K562 (cell line): Measurements from ENCODE around the gene HELZ2. TPM values are rescaled to one million over a fixed set of nuclear protein-coding genes. Genes with fewer than 3 reads are reported as not detected.

Experiments
- CBX8 ChIP-seq: fragments of 200-600 bp; sonication (generic); IDR thresholded peaks from 2 replicates; pipeline ENCODE4 v1.6.1; 2012; ENCODE audit warnings: borderline replicate concordance, mixed run types, low read depth, mild to moderate bottlenecking, moderate library complexity, mixed read lengths, low read length, control low read depth, inconsistent platforms; ENCODE audit not compliant: poor library complexity, severe bottlenecking; ENCODE audit errors: extremely low read depth
- DDX20 ChIP-seq: fragments of 450-650 bp; IDR thresholded peaks from 2 replicates; pipeline ENCODE4 v1.6.1; 2016; ENCODE audit warnings: missing genetic modification characterization, low read depth, mild to moderate bottlenecking, missing compliant biosample characterization, moderate library complexity
- ERF ChIP-seq: fragments of 450-650 bp; formaldehyde crosslinking; IDR thresholded peaks from 2 replicates; pipeline ENCODE4 v1.4.0; 2020; ENCODE audit warnings: mild to moderate bottlenecking, mixed read lengths
- HMGN3 ChIP-seq: IDR thresholded peaks from 2 replicates; pipeline ENCODE4 v1.6.1; 2011; ENCODE audit warnings: borderline replicate concordance, low read depth, mild to moderate bottlenecking, mixed read lengths, low read length; ENCODE audit not compliant: insufficient read length; ENCODE audit errors: extremely low read depth
- HNRNPH1 ChIP-seq: fragments of 200-400 bp; formaldehyde crosslinking; optimal IDR thresholded peaks from 2 replicates; pipeline ENCODE3; 2017; ENCODE audit warnings: low read depth, mild to moderate bottlenecking, low read length, moderate library complexity
- KHSRP ChIP-seq: fragments of 450-650 bp; IDR thresholded peaks from 2 replicates; pipeline ENCODE4 v1.6.1; 2017
- MCM7 ChIP-seq, 2 experiments: fragments of 450-650 bp; IDR thresholded peaks; 2 replicates each; pipeline ENCODE4 v1.6.1; 2016 to 2018
- NCOA1 ChIP-seq: fragments of 450-650 bp; IDR thresholded peaks from 2 replicates; pipeline ENCODE4 v1.6.1; 2016; ENCODE audit warnings: low read depth
- RAD21 ChIP-seq, 2 experiments: fragments of 250-450 bp in 1 of 2; fragments of 450-650 bp in 1 of 2; sonication (Bioruptor Pico) in 1 of 2; formaldehyde crosslinking in 1 of 2; IDR thresholded peaks in 1 of 2; conservative IDR thresholded peaks in 1 of 2; 2 replicates each; pipeline versions ENCODE4 v1.4.0 to v1.8.0; 2020 to 2022; ENCODE audit warnings: mild to moderate bottlenecking in 2 of 2, moderate library complexity in 1 of 2
- RBFOX2 ChIP-seq: fragments of 200-400 bp; formaldehyde crosslinking; IDR thresholded peaks from 2 replicates; pipeline ENCODE4 v1.6.1; 2017; ENCODE audit warnings: low read depth, mild to moderate bottlenecking, low read length, moderate library complexity
- SMARCE1 ChIP-seq: fragments of 450-650 bp; IDR thresholded peaks from 2 replicates; pipeline ENCODE4 v1.7.1; 2016; ENCODE audit warnings: mild to moderate bottlenecking
- ZBED1 ChIP-seq: IDR thresholded peaks from 2 replicates; pipeline ENCODE4 v1.6.1; 2014
- ZBTB11 ChIP-seq, 3 experiments: fragments of 200-800 bp in 1 of 3; fragments of 250-450 bp in 1 of 3; fragments of 450-650 bp in 1 of 3; sonication (Bioruptor Pico) in 1 of 3; sonication (Bioruptor generic) in 1 of 3; formaldehyde crosslinking in 1 of 3; IDR thresholded peaks; 2 replicates each; pipeline versions ENCODE4 v1.6.1 to v1.8.0; 2016 to 2022; ENCODE audit warnings: mild to moderate bottlenecking in 2 of 3, missing genetic modification characterization in 2 of 3, missing compliant biosample characterization in 1 of 3, moderate library complexity in 1 of 3
- ZNF311 ChIP-seq: fragments of 250-450 bp; sonication (Bioruptor Pico); IDR thresholded peaks from 2 replicates; pipeline ENCODE4 v1.4.0; 2020; ENCODE audit warnings: mild to moderate bottlenecking, moderate library complexity
- polyA plus RNA-seq, 8 experiments: library from polyadenylated mRNA; depleted of rRNA in 4 of 8; stranded (reverse) in 5 of 8; unstranded in 3 of 8; fragments of >200 nt; fragmentation: Nextera tagmentation in 2 of 8; fragmentation: Illumina TruSeq in 1 of 8; extraction: Ambion mirVana in 2 of 8; extraction: Trizol in 1 of 8; gene quantifications; 2 replicates each; pipeline versions ENCODE4 v1.2.1 to v1.2.3, GENCODE V29; 2011 to 2014; ENCODE audit warnings: inconsistent platforms in 1 of 8, missing spikeins in 1 of 8
- total RNA-seq, 7 experiments: library from RNA; depleted of rRNA in 6 of 7; stranded (reverse); fragments of >200 nt in 6 of 7; fragmentation: Illumina TruSeq in 2 of 7; extraction: Trizol in 2 of 7; gene quantifications; 2 replicates each; pipeline versions ENCODE4 v1.2.1 to v1.2.3, GENCODE V29; 2011 to 2021; ENCODE audit warnings: low replicate concordance in 1 of 7
- TF ChIP-seq, protein P1 (sequence below): fragments of 250-450 bp; sonication (Bioruptor Pico); IDR thresholded peaks from 2 replicates; pipeline ENCODE4 v1.4.0; 2020
- TF ChIP-seq, protein P2 (sequence below): sonication (generic); formaldehyde crosslinking; IDR thresholded peaks from 2 replicates; pipeline ENCODE4 v1.8.1; 2023; ENCODE audit warnings: mild to moderate bottlenecking, missing genetic modification reagents, moderate library complexity

HELZ2 gene
- total and polyA plus RNA-seq, 9 of the 15 experiments (the other 6 are each of a cell fraction or from before 2014, with no cell fraction given): 0.03 to 7.8 (median 2.9) TPM; not detected in 1

DNA sequence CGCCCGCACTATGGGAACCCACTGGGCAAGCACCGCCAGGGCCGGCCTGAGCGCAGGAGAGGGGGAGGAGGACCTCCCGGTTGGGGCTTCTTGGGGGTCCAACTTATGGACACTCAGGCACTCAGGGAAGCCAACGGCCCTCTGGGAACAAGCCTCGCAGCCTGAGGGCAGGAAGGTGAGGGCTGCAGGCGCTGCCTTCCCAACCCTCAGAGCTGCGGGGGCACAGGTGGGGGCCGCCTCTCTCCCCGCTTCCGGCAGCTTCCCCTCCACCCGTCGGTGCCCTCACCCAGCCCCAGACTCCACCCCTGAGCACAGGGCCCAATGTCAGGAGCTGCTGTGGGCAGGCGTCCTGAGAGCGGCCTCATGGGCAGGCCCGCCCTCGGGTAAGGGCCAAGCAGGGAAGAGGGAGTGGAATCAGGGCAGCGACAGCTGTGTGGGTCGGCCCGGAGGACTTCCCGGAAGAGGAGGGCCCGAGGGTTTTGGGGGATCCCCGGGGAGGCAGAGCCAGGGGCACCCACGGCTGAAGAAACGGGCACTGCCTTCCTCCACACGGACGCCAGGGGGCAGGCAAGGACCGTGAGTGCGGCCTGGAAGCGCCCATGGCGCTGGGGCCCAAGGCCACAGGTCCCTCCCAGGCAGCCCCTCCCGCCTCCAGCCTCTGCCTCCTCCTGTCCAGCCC lies 36.4 kb downstream of the HELZ2 start (continued):
- TF ChIP-seq ZBTB11 (CRISPR knock-in tag; IDR thresholded peaks at IDR 0.05) (peak in 2 of 3 experiments; percentile 65 to 87; a peak in 2 of 6 replicates), RBFOX2 (no peak; the same call in none of the 2 replicates), HNRNPH1 (no peak), KHSRP (no peak), MCM7 (IDR thresholded peaks at IDR 0.05) (no peak), DDX20 (no peak), SMARCE1 (no peak), CBX8 (no peak), HMGN3 (peak; percentile 67), ZNF311 (CRISPR knock-in tag) (no peak), ERF (no peak), ZBED1 (no peak), RAD21 (CRISPR knock-in tag; conservative IDR thresholded peaks at IDR 0.05 in 1 of 2, IDR thresholded peaks at IDR 0.05 in 1 of 2) (peak; percentile 94 to 97), NCOA1 (no peak)
- TF ChIP-seq, protein P1, sequence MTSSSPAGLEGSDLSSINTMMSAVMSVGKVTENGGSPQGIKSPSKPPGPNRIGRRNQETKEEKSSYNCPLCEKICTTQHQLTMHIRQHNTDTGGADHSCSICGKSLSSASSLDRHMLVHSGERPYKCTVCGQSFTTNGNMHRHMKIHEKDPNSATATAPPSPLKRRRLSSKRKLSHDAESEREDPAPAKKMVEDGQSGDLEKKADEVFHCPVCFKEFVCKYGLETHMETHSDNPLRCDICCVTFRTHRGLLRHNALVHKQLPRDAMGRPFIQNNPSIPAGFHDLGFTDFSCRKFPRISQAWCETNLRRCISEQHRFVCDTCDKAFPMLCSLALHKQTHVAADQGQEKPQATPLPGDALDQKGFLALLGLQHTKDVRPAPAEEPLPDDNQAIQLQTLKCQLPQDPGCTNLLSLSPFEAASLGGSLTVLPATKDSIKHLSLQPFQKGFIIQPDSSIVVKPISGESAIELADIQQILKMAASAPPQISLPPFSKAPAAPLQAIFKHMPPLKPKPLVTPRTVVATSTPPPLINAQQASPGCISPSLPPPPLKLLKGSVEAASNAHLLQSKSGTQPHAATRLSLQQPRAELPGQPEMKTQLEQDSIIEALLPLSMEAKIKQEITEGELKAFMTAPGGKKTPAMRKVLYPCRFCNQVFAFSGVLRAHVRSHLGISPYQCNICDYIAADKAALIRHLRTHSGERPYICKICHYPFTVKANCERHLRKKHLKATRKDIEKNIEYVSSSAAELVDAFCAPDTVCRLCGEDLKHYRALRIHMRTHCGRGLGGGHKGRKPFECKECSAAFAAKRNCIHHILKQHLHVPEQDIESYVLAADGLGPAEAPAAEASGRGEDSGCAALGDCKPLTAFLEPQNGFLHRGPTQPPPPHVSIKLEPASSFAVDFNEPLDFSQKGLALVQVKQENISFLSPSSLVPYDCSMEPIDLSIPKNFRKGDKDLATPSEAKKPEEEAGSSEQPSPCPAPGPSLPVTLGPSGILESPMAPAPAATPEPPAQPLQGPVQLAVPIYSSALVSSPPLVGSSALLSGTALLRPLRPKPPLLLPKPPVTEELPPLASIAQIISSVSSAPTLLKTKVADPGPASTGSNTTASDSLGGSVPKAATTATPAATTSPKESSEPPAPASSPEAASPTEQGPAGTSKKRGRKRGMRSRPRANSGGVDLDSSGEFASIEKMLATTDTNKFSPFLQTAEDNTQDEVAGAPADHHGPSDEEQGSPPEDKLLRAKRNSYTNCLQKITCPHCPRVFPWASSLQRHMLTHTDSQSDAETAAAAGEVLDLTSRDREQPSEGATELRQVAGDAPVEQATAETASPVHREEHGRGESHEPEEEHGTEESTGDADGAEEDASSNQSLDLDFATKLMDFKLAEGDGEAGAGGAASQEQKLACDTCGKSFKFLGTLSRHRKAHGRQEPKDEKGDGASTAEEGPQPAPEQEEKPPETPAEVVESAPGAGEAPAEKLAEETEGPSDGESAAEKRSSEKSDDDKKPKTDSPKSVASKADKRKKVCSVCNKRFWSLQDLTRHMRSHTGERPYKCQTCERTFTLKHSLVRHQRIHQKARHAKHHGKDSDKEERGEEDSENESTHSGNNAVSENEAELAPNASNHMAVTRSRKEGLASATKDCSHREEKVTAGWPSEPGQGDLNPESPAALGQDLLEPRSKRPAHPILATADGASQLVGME: no peak
- TF ChIP-seq, protein P2, sequence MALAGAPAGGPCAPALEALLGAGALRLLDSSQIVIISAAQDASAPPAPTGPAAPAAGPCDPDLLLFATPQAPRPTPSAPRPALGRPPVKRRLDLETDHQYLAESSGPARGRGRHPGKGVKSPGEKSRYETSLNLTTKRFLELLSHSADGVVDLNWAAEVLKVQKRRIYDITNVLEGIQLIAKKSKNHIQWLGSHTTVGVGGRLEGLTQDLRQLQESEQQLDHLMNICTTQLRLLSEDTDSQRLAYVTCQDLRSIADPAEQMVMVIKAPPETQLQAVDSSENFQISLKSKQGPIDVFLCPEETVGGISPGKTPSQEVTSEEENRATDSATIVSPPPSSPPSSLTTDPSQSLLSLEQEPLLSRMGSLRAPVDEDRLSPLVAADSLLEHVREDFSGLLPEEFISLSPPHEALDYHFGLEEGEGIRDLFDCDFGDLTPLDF (CRISPR knock-in tag): no peak
